Stimulated activated CD8-positive, alpha-beta memory T cell treated with anti-CD3 and anti-CD28 coated beads, Interleukin-12 subunit alpha, Interleukin-12 subunit beta, amount 100 ng/mL, for 24 hours (primary cell): ENCODE measurements around the gene DKK3.
"Not testable (repeated sequence)": the region's sequence is repeated elsewhere in the genome, so short reads cannot be mapped to it uniquely, and the experiment has no call there.

Experiments
- DNase-seq: peaks from one replicate; pipeline ENCODE4 v3.0.0-alpha.2; 2020; ENCODE audit errors: extremely low read depth

The DKK3 gene

DNA sequence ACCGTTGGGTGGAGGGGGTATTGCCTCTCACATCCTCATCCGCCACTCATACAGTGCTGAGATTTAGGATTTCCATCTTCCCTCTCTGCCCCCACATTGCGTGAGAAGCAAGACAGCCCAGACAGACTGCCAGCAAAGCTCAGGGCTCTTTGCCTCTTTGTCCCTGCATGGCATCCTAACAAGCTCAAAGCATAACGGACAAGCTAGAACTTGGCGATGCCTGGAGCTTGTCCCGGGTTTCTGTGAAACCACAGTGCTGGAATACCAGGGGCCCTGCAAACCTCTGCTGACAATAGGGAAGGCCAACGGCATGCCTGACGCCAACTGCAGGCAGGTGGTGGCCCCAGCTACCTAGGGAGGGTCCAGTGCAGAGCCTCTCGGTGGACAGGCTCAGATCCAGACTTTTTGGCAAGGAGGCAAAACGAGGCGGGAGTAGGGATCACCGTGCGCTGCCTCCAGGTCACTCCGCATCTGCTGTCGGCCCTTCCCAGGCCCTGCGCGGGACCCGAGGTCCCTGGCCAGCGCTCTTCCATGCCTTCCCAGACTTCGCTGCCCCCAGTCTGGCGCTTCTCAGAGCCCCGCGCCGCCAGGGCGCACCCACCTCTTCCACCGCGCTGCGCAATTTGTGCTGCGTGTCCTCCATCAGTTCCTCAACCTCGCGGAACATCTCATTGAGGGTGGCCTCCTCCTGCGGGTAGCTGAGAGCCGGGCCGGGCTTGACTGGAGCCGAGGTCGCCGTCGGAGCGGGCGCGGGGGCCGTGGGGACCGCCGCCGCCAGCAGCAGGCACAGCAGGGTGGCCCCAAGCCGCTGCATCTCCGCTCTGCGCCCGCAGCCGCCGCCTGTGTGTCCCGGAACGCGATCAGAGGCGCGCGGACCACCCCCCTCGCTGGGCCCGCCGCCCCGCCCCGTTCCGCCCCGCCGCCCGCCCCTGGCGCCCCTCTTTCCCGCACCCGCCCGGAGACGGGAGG, at the start of gene DKK3:
TSS of gene DKK3 (minus strand) at position 858 of the 969 bp plus-strand sequence. CDS start at position 814, 44 bp downstream.
- no peak for DNase-seq

GRCh38 chr11:12057299-12057980, 49.0 kb upstream of the DKK3 start:
- DNase-seq = no peak

- DNase-seq = no peak
Measured at GRCh38 chr11:12056119-12056518, 47.7 kb upstream of the DKK3 start.

GRCh38 chr11:12053606-12054361, 45.4 kb upstream of the DKK3 start:
- no peak for DNase-seq

DNA sequence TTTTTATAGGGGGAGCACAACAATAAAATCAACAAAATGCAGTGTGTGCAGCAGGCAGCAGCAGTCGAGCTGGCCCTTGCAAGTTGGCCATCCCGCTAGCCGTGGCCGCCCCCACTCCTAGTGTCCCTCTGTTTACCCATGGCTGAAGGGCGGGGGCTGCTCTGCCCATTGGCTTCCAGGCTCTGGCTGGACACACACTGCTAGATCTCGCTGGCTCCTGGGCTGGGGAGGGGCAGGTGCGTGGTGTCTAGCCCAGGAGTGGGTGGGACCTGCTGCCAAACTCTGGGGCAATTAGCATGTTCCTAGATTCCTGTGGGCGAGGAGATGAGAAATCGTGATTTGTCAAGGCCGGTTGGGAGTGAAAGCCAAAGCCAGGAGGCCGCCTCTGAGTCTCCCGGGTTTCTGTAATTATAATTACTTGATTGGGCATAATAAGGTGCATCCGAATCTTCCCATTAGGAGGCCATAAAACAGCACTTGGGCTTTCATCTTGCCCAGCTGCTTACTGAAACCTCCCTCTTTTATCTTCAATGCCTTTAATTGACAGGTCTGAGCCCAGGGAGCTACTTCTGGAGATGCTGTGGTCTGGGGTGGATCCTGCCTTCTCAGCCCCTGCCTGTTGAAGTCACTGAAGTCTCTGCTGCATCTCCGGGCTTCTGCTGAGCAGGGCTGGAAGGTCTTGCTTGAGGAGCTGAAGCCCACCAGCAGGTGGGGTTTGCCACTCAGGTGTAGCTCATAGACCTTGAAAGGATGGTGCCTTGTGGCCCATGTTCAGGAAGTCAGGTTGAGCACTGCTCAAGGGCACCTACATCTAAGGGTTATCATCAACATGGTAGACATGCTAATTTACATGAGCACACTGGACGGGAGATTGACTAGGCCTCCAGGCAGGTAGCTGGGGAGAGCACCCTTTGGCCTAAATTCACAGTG, 44.5 kb upstream of the DKK3 start:
- DNase-seq = no peak

- DNase-seq = no peak
Measured at GRCh38 chr11:12051287-12051662, 42.8 kb upstream of the DKK3 start.

DNA sequence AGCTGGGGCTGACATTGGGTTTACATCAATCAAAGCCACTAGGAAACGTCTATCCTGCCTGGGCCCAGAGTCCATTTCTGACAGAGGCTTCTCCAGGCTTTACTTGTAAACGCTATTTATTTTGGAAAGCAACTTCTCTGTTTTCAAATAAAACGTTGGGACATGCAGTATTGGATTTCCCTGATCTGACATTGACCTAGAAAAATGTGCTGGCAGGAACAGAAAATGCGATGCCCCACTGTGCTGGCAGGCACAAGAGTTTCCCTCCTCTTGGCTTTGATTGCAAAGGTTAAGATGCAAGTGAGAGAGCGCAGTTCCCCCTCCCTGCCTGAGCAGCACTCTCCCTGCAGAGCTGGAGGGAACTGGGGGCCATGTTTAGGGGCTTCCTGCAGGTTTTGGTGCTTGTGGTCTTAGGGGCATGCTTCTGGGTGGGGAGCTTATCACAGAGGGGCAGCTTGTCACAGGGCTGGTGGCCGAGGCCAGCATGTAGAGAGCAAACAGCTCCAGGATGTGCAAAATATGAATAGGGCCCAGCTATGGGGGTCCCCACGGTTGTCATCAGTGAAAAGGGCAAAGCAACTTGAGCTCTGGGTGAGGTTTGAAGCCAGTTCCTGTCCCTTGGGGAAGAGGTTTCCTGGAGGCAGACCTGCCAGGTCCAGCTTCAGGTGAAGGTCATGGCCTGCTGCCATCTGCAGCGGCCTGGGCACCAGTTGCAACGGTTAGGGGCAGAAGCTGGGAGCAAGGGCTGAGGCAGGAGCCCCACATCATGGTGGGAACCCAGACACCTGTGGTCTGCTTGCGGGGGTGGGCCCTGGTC, 42.3 kb upstream of the DKK3 start:
- DNase-seq = no peak

DNA sequence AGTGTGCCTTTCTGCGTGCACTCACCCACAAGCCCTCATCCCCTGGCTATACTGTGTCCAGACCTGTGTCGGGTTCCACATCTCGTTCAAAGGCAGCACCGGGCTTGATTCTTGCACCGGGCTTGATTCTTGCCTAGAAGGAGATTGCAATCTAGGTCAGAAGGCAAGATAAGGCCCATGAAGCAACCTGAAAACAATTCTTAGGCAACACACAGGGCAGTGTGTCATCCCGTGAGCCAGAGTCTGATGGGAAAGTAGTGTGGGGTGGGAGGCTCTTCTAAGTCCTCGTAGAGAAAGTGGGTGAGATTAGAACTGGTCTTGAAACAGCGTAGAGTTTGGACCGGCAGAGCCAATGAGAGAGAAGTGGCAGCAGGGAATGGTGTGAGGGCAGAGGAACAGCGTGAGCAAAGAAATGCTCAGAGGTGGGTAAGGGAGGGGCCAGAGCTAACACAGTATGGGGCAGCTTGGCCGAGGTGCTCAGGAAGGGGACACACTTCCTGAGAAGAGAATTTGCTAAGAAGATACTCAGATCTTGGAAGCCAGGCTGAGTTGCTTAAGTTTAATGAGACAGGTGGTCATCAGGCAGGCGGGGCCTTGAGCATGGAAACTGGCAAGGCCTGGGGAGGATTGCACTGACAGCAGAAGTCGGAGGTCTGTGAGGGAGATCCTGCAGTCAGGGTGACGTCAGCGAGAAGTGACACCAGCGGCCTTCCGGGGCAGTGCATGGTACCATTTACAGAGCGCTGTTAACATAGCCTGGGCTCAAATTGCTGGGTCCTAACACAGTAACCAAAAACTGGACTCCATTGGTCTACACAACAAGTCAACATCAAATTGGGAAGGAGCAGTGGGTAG, 40.7 kb upstream of the DKK3 start:
- DNase-seq = no peak

DNA sequence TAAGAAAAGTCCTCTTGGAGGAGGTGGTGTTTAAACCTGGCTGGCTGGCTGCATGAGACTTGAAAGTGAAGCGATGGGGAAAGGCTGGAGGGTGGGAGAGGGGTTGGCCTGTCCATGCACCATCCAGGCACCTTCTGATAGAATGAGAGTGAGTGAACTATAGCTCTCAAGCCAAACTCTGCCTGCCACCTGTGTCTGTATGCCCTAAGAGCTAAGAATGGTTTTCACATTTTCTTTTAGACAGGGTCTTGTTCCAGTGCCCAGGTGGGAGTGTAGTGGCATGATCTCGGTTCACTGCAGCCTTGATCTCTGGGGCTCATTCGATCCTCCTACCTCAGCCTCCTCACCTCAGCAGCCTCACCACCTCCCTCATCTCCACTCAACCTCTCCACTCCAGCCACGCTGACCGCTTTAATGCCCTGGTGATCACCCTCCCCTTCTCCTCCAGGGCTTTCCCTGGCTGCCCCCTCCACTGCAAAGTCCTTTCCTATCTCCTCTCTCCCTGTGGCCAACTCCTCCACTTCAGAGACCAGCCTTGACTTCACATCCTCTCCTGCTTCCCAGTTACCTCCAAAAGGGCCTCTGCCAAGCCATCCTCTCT, 38.3 kb upstream of the DKK3 start:
- no peak for DNase-seq

- no peak for DNase-seq
Measured at GRCh38 chr11:12045914-12046635, 37.6 kb upstream of the DKK3 start.

GRCh38 chr11:12044799-12045198, 36.4 kb upstream of the DKK3 start:
- DNase-seq = no peak

GRCh38 chr11:12043959-12044791, 35.7 kb upstream of the DKK3 start:
- DNase-seq = no peak

DNA sequence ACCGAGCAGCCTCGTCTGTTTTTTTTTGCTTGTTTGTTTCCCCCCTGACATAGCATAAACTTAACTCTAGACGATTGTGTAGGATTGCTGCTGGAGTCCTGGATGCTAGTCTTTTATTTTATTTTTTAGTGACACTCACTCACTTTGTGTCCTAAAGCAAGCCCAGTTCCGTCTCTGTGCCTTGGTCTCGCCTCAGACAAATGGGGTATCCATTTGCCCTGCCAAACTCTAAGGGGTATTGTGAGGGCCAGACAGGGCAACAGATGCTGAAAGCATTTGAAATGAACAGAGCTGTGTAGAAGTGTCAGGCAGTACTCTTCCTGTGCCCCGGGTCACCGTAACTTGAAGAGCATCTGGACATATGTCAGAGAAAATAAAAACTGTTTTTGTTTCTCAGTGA, 34.8 kb upstream of the DKK3 start:
- DNase-seq = no peak

GRCh38 chr11:12042215-12042676, 33.8 kb upstream of the DKK3 start:
- no peak for DNase-seq

GRCh38 chr11:12040719-12041118, 32.3 kb upstream of the DKK3 start:
- DNase-seq = not testable (repeated sequence)

GRCh38 chr11:12032968-12033367, 24.5 kb upstream of the DKK3 start:
- no peak for DNase-seq

DNA sequence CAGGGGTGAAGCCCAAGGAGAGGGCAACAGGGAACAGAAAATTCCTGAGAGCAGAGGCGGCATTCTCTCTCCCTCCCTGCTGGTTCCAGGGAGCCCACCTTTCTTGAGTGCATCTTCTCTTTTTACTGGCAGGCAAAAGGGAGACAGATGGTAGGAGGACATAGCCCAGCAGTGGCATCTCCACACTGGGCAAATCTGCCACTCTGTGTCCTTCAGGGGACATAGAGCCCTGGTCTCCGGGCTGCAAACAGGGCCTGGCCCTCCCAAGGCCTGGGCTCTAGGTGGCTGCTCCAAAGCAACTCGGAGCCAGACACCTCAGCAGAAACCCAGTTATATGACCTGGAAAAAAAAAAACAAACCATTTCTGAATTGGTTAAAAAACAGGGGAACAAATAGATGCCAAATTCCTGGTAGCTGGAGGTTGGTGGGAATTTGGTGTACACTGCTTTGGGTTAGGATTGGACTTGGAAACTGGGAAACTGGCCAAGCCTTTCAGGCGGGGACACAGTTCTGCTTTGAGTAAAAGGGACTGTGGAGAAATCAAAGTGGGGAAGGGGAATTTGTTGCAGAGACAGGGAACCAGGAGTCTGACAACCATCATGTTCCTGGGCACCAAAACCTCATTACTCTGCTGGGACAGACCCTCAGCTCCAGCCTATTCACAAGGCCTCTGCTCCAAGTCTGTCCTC, 23.6 kb upstream of the DKK3 start:
- no peak for DNase-seq
